Suppressor macrophage treated with lipopolysaccharide for 1 hour (primary cell): ENCODE measurements around the gene CDH26.
A peak's percentile ranks its signal among the peaks of the same experiment; 100 is the strongest.

Source experiments
- DNase-seq, 3 donors: peaks; one replicate each; pipeline ENCODE4 v3.0.0-alpha.2; 2020 to 2022

Gene CDH26

GRCh38 chr20:59987135-59987534 is 28.9 kb downstream of the CDH26 start:
- DNase-seq = no peak

GRCh38 chr20:59988141-59988540 is 29.9 kb downstream of the CDH26 start:
- DNase-seq = no peak

GRCh38 chr20:59992526-59993084 is 34.4 kb downstream of the CDH26 start:
- no peak for DNase-seq

GRCh38 chr20:59993736-59994430 is 35.7 kb downstream of the CDH26 start:
- no peak for DNase-seq

GRCh38 chr20:59994697-59995122 is 36.5 kb downstream of the CDH26 start:
- DNase-seq = peak; percentile 87 to 92 (median 89)

- no peak for DNase-seq
These were observed 37.9 kb downstream of the CDH26 start for GRCh38 chr20:59996108-59996507.

GRCh38 chr20:59997896-59998295 is 39.7 kb downstream of the CDH26 start:
- DNase-seq = no peak

- DNase-seq = no peak
These were observed 41.3 kb downstream of the CDH26 start for GRCh38 chr20:59999502-59999901.

GRCh38 chr20:60000271-60001042 is 42.2 kb downstream of the CDH26 start:
- no peak for DNase-seq

- no peak for DNase-seq
These were observed 42.9 kb downstream of the CDH26 start for GRCh38 chr20:60001108-60001507.

- DNase-seq = no peak
These were observed 45.6 kb downstream of the CDH26 start for GRCh38 chr20:60003776-60004175.

GRCh38 chr20:60006261-60006660 is 48.0 kb downstream of the CDH26 start:
- DNase-seq = no peak

- no peak for DNase-seq
These were observed 49.2 kb downstream of the CDH26 start for GRCh38 chr20:60007464-60007863.

- peak; percentile 74 to 76 (median 75) for DNase-seq
These were observed 50.0 kb downstream of the CDH26 start for GRCh38 chr20:60008130-60008808.

GRCh38 chr20:60009318-60009717 is 51.1 kb downstream of the CDH26 start:
- no peak for DNase-seq

- no peak for DNase-seq
These were observed 51.8 kb downstream of the CDH26 start for GRCh38 chr20:60009826-60010616.

- DNase-seq = peak in 2 of 3 donors; percentile 26 to 51
These were observed 52.7 kb downstream of the CDH26 start for GRCh38 chr20:60010689-60011458.

- DNase-seq = no peak
These were observed 53.6 kb downstream of the CDH26 start for GRCh38 chr20:60011512-60012507.

- no peak for DNase-seq
These were observed 55.3 kb downstream of the CDH26 start for GRCh38 chr20:60013296-60014139.
